CMK (cell line): ENCODE results near the gene GPR132.
"Not testable (repeated sequence)": the region's sequence is repeated elsewhere in the genome, so short reads cannot be mapped to it uniquely, and the experiment has no call there.

Experiments
- DNase-seq: peaks from one replicate; pipeline ENCODE4 v3.0.0-alpha.2; 2010; ENCODE audit warnings: low read depth

Gene GPR132

DNA sequence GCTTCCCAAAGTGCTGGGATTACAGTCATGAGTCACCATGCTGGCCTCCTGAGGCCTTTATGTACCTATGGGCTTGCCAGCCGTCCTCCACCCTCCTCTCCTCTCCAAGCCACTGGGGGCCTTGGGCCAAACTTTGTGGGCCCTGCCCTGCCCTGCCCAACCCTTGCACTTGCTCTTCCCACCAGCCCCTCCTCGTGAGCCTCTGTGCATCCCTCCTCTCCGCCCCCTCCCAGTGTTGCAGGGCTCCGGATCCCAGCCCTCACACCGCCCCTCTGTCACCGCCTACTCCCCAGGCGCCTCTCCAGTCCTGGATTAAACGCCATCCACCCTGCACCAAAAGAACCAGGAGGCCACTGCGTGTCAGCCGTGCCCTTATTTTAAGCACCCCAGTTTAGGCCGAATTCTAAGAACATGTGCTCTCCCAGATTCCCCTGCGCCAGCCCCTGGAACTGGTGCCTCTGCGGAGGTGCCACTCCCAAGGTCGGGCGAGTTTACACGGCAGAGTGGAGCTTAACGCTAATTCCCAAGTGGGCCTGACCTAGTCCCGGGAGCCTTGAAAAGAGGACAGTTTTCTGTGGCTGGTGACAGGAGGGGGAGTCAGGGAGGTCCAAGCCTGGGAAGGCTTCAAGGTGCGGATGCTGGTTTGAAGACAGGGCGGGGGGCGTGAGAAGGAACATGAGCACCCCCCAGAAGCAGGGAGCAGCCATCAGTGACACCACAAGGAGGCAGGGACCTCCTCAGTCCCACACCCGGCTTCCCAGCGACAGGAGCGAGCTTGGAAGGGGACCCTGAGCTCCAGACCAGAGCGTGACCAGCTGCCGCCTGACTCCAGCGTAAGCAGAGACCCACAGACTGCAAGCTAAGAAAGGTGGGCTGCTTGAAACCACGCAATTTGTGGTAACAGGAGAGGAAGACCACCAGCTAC lies 23.1 kb downstream of the GPR132 start:
- DNase-seq = no peak

DNA sequence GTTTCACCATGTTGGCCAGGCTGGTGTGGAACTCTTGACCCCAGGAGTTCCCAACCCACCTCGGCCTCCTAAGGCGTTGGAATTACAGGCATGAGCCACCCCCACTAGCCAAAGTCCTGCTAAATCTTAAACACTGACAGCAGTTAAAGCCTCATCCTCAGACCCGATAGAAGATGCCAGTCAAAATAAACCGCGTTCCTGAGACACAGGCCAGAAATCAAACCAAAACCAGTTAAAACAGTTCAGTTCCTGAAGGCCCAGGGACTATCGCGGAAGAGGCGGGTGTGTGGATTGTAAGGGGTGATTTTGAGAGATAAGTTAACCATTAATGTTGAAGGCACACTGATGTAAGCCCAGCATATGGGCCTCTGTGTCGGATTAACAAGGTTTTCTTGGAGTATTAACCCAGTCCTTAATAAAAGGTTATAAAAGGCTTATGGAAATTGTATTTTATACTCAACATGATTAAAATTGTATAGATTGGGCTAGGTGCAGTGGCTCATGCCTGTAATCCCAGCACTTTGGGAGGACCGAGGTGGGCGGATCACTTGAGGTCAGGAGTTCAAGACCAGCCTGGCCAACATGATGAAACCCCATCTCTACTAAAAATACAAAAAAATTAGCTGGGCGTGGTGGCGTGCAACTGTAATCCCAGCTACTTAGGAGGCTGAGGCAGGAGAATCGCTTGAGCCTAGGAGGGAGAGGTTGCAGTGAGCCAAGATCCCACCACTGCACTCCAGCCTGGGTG lies 25.6 kb downstream of the GPR132 start:
- DNase-seq = no peak

DNA sequence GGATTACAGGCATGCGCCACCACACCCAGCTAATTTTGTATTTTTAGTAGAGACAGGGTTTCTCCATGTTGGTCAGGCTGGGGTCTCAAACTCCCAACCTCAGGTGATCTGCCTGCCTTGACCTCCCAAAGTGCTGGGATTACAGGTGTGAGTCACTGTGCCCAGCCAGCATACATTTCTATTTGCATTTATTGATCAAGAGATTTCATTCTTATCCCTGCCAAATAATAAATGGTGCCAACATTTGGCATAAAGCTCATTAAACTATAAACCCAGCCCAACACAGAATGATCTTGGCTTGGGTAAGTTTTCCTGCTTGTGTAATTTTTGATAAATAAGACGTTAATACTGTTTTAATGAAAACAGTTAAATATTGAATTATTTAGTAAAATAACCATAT lies 29.6 kb downstream of the GPR132 start:
- not testable (repeated sequence) for DNase-seq

DNA sequence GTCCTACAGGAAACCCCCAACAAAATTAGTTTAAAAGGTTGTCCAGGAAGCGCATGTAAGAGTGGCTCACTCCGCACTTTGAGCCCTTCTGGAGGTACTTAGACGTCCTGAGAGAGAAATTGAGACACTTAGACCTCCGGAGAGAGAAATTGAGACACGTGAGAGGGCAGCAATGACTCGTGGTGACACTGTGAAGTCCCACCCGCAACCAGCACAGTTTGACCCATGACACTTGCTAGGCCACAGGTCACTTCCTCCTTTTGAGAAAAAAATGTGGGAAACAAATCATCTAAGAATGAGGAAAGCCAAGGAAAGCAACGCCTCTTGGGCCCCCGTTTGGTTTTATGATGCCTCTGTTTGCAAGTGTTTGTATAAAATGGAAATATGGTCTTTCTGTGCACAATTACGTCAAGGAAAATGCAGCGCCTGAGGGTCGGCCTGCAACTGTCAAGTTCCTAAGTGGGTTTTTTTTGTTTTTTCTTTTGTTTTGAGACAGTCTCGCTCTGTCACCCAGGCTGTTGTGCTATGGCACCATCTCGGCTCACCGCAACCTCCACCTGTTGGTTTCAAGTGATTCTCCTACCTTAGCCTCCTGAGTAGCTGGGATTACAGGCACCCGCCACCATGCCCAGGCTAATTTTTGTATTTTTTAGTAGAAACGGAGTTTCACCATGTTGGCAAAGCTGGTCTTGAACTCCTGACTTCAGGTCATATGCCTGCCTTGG lies 30.8 kb downstream of the GPR132 start:
- no peak for DNase-seq

DNA sequence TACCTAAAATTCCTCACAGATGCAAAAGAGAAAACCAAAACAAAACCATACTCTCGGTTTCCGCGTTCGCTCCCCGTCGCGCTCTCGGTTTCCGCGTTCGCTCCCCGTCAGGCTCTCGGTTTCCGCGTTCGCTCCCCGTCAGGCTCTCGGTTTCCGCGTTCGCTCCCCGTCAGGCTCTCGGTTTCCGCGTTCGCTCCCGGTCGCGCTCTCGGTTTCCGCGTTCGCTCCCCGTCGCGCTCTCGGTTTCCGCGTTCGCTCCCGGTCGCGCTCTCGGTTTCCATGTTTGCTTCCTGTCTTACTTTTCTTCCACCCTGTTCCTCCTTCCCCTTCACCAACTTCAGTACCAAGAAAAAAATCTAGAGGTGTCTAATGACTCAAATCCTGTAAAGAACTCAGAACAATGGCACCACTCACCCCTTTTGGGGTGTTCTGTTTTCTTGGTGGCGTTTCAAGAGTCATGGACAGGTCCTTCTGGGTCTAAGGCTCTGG lies 31.8 kb downstream of the GPR132 start:
- DNase-seq = not testable (repeated sequence)

DNA sequence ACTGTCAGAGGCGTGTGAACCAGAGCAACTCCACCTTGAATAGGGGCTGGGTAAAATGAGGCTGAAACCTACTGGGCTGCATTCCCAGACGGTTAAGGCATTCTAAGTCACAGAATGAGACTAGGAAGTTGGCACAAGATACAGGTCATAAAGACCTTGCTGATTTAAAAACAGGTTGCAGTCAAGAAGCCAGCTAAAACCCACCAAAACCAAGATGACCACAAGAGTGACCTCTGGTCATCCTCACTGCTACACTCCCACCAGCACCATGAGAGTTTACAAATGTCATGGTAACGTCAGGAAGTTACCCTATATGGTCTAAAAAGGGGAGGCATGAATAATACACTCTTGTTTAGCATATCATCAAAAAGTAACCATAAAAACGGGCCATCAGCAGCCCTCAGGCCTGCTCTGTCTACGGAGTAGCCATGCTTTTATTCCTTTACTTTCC lies 32.8 kb downstream of the GPR132 start:
- DNase-seq = not testable (repeated sequence)

DNA sequence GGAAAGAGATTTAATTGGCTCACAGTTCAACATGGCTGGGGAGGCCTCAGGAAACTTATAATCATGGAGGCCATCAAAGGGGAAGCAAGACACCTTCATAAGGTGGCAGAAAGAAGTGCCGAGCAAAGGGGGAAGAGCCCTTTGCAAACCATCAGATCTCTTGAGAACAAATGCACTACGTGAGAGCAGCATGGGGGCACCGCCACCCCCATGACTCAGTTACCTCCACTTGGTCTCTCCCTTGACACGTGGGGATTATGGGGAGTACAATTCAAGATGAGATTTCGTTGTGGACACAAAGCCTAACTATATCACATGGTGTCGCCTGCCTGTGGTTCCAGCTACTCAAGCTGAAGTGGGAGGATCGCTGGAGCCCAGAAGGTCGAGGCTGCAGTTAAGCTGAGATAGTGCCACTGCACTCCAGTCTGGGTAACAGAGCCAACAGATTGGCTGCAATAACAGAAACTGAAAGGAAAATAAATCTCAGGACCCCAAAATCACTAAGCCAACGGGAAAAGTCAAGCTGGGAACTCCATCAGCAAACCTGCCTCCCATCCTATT lies 34.3 kb downstream of the GPR132 start:
- no peak for DNase-seq

DNA sequence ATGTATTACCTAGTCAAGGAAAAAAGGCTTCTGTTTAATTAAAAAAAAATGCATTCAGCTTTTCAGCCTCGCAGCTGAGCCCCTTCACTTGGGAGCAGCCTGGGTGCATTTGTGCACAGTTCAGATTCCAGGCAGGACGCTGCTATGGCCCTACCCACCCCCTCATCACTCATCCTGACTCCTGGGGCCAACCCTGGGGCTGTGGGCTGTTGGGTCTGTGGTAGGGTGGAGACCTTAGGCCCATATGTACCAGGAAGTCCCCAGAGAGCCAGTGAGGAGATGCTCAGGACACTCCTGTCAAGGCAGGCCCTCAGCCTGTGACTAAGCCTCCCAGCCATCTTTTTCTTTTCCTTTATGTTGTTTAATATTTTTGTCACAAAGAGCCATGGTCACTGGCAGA lies 35.0 kb downstream of the GPR132 start:
- no peak for DNase-seq

DNA sequence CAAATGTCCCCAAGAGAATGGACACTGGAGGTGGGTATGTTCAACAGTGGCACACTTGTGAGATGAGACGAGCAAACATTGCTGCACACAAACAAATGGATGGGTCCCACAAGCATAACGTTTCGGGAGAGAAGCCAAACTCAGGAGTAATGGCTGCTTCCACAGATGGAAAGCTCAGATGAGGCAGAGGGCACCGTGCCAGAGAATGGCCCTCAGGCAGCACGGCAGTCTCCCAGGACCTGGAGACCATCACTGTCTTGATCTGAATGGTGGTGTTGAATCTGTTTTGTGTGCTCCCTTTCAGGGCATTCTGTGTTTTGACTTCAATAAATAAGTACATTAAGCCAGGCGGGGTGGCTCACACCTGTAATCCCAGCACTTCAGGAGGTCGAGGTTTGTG lies 35.8 kb downstream of the GPR132 start:
- DNase-seq = no peak

DNA sequence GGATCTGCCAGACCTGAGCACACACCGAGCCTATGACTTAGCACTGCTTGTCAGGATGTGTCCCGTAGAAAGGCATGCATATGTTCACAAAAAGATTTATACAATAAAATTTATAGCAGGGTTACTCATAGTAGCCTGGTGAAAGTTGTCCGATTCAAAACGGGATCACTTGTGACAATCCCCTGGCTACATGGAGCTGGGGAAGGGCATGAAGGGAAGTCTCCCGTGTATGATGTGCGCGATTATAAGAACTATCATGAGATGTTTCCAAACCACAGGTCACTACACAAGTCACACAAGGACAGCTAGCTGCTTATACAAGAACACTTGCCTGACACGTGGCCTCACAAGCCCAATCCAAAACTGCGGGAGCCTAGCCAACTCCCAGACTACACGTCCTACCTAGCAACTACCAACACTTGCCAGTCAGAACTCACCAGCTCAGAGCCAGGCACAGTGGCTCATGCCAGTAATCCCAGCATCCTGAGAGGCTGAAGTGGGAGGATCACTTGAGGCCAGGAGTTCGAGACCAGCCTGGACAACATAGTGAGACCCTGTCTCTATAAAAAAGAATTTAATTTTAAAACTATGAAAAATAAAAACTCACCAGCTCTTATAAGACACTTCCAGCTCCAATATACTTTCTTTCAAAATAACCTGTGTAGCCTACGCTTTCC lies 36.8 kb downstream of the GPR132 start:
- no peak for DNase-seq

DNA sequence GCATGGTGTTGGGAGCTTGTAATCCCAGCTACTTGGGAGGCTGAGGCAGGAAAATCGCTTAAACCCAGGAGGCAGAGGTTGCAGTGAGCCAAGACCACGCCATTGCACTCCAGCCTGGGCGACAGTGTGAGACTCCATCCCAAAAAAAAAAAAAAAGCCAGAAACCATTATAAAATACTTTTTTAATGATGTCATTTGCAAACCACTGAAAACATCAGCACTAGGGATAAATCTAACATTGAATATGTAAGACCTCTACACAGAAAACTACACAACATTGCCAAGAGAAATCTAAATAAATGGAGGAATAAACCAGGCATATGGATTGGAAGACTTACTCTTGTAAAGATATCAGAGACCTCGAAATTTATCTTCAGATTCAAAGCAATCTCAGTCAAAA lies 37.5 kb downstream of the GPR132 start:
- DNase-seq = not testable (repeated sequence)

DNA sequence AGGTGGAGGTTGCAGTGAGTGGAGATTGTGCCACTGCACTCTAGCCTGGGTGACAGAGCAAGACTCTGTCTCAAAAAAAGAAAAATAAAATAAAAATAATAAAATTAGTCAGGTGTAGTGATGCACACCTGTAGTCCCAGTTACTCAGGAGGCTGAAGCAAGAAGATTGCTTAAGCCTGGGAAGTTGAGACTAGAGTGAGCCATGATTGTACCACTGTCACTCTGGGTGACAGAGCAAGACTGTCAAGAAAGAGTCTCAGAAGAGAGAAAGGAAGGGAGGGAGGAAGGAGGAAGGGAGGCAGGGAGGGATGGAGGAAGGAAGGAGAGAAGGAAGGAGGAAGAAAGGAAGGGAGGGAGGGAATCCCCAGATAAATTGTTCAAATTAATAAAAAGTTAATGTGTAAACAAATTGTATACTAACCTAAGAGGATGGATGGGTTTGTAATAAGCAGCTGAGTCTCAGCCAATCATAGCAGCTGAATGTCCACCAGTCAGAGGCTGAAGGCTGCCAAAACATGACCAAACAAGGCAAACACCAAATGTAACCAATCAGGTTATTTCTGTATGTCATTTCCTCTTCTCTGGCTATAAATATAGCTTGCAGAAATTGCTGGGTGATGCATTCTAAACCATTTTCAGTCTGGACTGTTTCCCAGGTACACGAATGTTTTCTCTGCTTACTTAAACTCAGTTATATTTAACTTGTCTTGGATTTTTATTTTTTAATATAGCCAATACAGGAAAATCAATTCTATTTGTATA lies 38.2 kb downstream of the GPR132 start:
- no peak for DNase-seq

DNA sequence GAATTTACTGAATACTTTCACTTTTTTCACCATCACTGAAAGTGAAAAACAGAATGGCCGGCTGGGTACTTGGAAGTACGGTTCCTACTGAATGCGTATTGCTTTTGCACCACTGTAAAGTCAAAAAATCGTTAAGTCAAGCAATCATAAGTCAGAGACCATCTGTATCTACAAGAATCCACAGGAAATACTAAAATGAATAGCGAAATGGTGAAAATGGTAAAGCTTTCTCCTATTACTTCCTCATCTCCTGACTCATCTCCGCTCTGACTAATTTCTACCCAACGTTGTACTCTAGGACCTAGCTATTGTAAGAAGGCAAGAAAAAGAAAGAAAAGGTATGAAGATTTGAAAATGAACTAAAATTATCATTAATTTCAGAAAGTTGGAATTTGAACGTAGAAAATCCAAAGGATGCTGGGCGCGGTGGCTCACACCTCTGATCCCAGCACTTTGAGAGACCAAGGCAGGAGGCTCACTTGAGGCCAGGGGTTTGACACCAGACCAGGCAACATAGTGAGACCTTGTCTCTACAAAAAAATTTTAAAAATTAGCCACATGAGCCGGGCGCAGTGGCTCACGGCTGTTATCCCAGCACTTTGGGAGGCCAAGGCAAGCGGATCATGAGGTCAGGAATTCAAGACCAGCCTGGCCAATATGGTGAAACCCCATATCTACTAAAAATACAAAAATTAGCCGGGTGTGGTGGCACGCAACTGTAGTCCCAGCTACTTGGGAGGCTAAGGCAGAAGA lies 39.0 kb downstream of the GPR132 start:
- DNase-seq = no peak

DNA sequence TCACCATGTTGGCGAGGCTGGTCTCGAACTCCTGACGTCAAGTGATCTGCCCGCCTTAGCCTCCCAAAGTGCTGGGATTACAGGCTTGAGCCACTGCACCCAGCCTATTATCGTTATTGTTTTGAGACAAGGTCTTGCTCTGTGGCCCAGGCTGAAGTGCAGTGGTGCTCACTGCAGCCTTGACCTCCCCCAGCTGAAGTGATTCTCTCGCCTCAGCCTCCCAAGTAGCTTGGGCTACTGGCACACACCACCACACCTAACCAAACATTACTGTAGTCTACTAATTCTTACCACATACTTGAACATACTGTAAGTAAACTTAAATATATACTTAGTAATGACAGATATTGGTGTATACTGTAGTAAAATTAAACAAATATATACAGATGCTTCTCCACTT lies 39.8 kb downstream of the GPR132 start:
- DNase-seq = no peak

DNA sequence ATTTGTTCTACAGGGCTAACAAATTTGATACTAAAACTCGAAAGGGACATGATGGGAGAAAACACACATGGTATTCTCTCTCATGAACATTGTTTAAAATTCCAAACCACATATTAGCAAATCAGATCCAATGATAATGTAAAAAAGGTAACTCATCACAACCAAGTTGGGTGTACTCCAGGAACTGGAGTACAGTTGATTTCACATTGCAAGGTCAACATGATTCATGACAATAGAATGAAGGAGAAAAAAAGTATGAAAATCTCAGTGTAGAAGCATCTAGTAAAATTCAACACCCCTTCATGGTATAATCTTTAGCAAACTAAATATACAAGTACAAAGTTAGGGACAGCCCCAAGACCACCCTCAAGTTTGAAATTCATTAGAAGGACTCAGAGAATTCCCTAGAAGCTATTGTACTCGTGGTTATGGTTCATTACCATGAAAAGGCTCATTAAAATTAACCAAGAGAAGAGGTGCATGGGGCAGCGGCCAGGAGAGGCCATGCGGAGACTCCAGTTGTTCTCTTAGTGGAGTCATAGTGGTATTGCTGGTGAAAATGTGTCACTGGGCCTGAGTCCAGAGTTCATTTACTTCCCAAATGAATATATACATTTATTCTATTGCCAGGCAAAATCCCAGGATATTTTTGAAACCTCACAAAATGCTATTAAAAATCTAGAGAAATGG lies 41.3 kb downstream of the GPR132 start:
- no peak for DNase-seq

DNA sequence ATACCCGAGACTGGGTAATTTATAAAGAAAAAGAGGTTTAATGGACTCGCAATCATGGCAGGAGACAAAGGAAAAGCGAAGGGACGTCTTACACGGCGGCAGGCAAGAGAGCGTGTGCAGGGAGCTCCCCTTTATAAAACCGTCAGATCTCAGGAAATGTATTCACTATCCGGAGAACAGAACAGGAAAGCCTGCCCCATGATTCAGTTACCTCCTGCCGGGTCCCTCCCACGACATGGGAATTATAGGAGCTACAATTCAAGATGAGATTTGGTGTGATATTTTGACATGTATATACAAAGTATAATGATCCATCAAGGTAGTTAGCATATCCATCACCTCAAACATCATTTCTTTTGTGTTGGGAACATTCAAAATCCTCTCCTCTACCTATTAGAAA lies 42.1 kb downstream of the GPR132 start:
- DNase-seq = no peak

DNA sequence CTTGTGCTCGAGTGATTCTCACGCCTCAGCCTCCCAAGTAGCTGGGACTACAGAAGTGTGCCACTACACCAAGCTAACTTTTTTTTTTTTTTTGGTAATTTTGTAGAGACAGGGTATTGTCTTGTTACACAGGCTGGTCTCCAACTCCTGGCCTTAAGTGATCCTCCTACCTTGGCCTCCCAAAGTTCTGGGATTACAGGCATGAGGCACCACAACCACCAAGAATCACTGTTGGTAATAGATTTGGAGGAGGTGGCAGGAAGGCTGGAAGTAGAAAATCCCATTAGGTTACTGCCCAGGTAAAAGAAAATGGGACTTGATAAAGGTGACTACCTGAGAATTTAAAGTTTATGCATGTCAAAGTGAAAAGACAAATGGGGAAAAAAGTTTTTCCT lies 43.0 kb downstream of the GPR132 start:
- no peak for DNase-seq

DNA sequence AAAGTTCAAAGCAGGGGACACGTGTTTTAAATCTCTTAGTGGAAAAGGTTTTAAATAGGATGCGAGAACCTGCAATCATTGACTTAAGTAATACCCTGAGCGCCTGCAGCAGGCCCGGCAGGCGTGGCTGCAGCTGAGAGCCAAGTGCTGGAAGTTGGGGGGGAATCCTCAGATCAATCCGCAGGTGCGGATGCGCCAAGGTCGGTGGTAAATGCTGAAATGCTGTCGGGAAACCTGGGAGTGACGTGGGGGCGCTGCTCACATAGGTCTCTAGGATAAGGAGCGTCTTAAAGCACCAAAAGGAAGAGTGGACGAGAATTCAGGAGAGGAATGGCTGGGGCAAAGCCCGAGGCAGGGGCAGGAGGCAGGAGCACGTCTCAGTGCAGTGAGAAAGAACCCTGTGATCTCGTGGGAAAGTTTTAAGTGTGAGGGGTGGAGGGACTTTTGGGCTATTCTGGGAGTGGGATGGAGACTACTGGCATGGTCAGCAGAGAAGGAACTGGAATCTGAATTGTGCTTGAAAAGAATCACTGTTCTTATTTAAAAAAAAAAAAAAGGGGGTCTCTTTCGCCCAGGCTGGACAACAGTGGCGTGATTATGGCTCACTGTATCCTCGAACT lies 43.5 kb downstream of the GPR132 start:
- DNase-seq = no peak
